Activated CD8-positive, alpha-beta T cell treated with anti-CD3 and anti-CD28 coated beads, Interleukin-2, amount 10 ng/mL, durations not matched to agents 7 days and 5 days (primary cell): ENCODE data around the gene FCHSD2. TPM values are rescaled to one million over a fixed set of nuclear protein-coding genes. Genes with fewer than 3 reads are reported as not detected.
"Not testable (repeated sequence)": the region's sequence is repeated elsewhere in the genome, so short reads cannot be mapped to it uniquely, and the experiment has no call there.

ENCODE experiments used
- ATAC-seq: fragments of 150-1000 bp; cut with Tn5 transposase; one replicate; pipeline ENCODE4 v1.10.0; 2021; ENCODE audit warnings: moderate library complexity
- CTCF ChIA-PET: fragments of 350-600 bp; sonication (Branson Sonifier 250); formaldehyde crosslinking; loops from one replicate; lab custom pipeline; 2021; ENCODE audit warnings: antibody characterized with exemption; lab: Charles Lee
- POLR2A ChIA-PET: fragments of 350-600 bp; sonication (Branson Sonifier 250); formaldehyde crosslinking; loops from one replicate; lab custom pipeline; 2021; ENCODE audit warnings: antibody characterized with exemption; lab: Charles Lee
- DNase-seq: peaks from one replicate; pipeline ENCODE4 v3.0.0-alpha.2; 2020
- H3K27ac Mint-ChIP-seq: one replicate; pipeline ENCODE4 v1.8.0; 2021; ENCODE audit warnings: mild to moderate bottlenecking, mixed read lengths
- H3K27me3 Mint-ChIP-seq: one replicate; pipeline ENCODE4 v1.8.0; 2021; ENCODE audit warnings: low read depth, mixed read lengths
- H3K36me3 Mint-ChIP-seq: one replicate; pipeline ENCODE4 v1.8.0; 2021; ENCODE audit warnings: low read depth, mixed read lengths
- H3K4me1 Mint-ChIP-seq: one replicate; pipeline ENCODE4 v1.8.0; 2021; ENCODE audit warnings: low read depth, mixed read lengths
- H3K4me3 Mint-ChIP-seq: one replicate; pipeline ENCODE4 v1.8.0; 2021; ENCODE audit warnings: mild to moderate bottlenecking, mixed read lengths
- H3K9me3 Mint-ChIP-seq: one replicate; pipeline ENCODE4 v1.8.0; 2022; ENCODE audit warnings: mixed read lengths; ENCODE audit not compliant: insufficient read depth
- total RNA-seq, 2 experiments: library from RNA; stranded (reverse); gene quantifications; one replicate each; pipeline ENCODE4 v1.2.3, GENCODE V29; 2021

FCHSD2 gene
- total RNA-seq, 2 experiments from 2014 or later: 49.6 to 51.8 TPM

DNA sequence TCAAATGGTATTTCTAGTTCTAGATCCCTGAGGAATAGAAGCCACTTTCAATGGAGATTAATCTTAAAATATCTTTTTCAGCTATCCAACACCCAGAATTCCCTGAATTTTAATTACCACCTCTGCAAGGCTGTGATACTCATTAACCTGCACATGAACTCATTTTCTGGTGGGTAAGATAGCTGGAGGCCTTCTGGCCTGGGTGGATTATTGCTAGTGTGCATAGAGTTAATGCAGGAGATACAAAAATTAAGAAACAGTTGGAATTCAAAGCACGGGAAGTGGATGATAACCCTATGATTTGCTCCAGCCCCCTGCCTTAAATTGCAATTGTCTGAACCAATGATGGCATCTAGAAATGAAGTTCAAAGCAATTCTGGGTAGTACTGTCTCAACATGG lies 212.9 kb downstream of the FCHSD2 start:
- Mint-ChIP-seq H3K36me3 (no peaks in the 10 kb centered on the region), H3K27me3 (no peaks in the 10 kb centered on the region), H3K4me1 (peaks cover 4% of the 10 kb centered on the region), H3K9me3 (no peaks in the 10 kb centered on the region), H3K27ac (no peak overlapping the region), H3K4me3 (no peak overlapping the region)
- ChIA-PET POLR2A (no interaction called here), CTCF (interaction anchor here (0.8 to 8.9 kb wide), 2 partner anchors 11 to 250 kb away, joined by 3 to 91 read pairs; no protein-coding TSS in a partner anchor)
- no peak for ATAC-seq
- DNase-seq: no peak

DNA sequence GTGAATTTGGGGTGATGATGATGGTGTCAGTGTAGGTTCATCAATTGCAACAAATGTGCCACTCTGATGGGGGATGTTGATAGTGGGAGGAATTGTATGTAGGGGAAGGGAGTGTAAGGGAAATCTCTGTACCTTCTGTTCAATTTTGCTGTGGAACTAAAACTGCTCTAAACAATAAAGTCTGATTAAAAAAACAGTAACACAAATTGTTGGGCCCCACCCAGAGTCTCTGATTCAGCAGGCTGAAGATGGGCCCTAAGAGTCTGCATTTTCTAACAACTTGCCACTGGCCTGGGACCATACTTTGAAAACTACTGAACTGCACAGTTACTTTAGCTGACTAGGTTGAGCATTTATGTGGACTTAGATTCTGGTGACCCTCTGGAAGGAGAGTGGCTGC lies 214.7 kb downstream of the FCHSD2 start:
- Mint-ChIP-seq H3K27ac (no peak overlapping the region), H3K9me3 (no peaks in the 10 kb centered on the region), H3K4me3 (no peak overlapping the region), H3K27me3 (no peaks in the 10 kb centered on the region), H3K4me1 (peaks cover 4% of the 10 kb centered on the region), H3K36me3 (no peaks in the 10 kb centered on the region)
- ATAC-seq (no peak), DNase-seq (no peak)
- POLR2A ChIA-PET: no interaction called here
- CTCF ChIA-PET: interaction anchor here (1.0 to 8.9 kb wide), 5 partner anchors 53 to 368 kb away, joined by 3 to 91 read pairs (median 3); no protein-coding TSS in a partner anchor

DNA sequence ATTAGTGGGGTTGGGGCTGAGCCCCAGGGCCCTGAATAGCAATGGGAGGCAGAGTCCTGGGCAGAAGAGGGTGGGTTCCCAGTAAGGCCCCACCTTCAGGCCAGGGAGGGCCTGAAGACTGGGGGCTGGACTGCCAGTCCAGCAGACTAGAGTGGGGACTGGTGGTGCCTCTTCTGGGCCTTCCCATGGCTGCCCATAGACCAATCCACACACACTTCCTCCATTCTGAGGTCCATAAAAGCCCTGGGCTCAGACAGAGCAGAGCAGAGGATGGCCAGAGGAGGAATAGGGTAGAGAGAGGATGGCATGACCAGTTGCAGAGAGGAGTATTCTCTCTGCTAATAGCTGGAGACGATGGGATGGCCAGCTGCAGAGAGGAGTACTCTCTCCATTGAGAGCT lies 216.0 kb downstream of the FCHSD2 start:
- no peaks in the 10 kb centered on the region for H3K36me3 Mint-ChIP-seq
- CTCF ChIA-PET: interaction anchor here (0.8 to 8.9 kb wide), 5 partner anchors 12 to 369 kb away, joined by 3 to 91 read pairs (median 4); partner anchors contain the start of gene FCHSD2

DNA sequence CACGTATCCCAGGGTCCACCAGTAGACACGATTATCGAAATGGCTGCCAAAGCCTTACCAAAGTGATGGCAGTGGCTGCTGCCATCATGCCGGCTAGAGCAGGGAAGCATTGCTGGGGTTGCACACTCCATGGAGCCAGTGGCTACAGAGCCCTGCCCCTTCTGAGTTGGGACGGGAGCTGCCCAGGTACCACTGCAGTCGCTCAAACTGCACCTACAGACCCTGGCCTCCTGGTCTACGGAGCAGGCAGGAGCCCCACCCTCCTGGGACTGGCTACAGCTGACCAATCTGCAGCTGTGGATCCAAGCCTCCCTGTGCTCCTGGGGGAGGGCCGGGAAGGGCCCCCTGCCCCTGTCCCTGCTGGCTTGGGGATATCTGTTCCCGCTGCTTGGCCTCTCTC lies 216.5 kb downstream of the FCHSD2 start:
- ChIA-PET CTCF (interaction anchor here (0.8 to 8.9 kb wide), 5 partner anchors 13 to 253 kb away, joined by 3 to 91 read pairs (median 4); partner anchors contain the start of gene FCHSD2), POLR2A (no interaction called here)
- Mint-ChIP-seq H3K27me3 (no peaks in the 10 kb centered on the region), H3K27ac (no peak overlapping the region), H3K36me3 (no peaks in the 10 kb centered on the region), H3K9me3 (no peaks in the 10 kb centered on the region), H3K4me3 (no peak overlapping the region), H3K4me1 (peaks cover 4% of the 10 kb centered on the region)
- DNase-seq (no peak), ATAC-seq (no peak)

More for the DNA sequence above, 216.0 kb downstream of the FCHSD2 start:
- DNase-seq (no peak), ATAC-seq (no peak)
- H3K9me3 Mint-ChIP-seq: no peaks in the 10 kb centered on the region
- peaks cover 4% of the 10 kb centered on the region for H3K4me1 Mint-ChIP-seq
- POLR2A ChIA-PET: no interaction called here
- no peak overlapping the region for H3K27ac Mint-ChIP-seq
- H3K27me3 Mint-ChIP-seq: no peaks in the 10 kb centered on the region
- no peak overlapping the region for H3K4me3 Mint-ChIP-seq

DNA sequence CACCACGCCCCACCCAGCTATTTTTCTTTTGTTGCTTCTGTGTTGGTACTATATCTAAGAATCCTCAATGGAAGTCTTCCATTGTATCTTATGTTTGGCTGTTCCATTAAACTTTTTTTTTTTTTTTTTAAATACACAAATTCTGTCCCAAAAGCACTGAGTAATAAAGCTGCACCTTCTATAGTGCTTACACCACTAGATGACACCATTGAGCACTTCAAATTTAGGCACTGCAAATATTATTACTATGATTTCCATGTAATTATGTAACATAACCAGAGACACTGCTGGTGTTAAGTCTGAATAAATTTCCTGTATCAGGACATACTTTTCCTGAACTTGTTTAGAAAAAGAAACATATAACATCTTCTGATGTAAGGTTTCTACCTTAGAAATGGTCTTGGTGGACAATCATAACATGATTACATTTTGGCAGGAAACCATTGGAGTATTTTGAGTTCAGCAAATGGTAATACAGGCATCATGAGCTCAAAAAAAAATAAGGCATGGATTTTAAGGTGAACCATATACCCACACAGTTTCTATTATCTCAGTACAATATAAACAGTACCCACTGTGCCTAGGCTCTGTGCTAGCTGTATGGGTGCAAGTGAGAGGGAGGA lies 217.4 kb downstream of the FCHSD2 start:
- POLR2A ChIA-PET: no interaction called here
- H3K27me3 Mint-ChIP-seq: no peaks in the 10 kb centered on the region
- H3K4me1 Mint-ChIP-seq: peaks cover 4% of the 10 kb centered on the region
- H3K9me3 Mint-ChIP-seq: no peaks in the 10 kb centered on the region
- DNase-seq (no peak), ATAC-seq (no peak)
- H3K4me3 Mint-ChIP-seq: no peak overlapping the region
- no peak overlapping the region for H3K27ac Mint-ChIP-seq
- CTCF ChIA-PET: interaction anchor here (0.7 to 8.9 kb wide), 10 partner anchors 22 to 312 kb away, joined by 3 to 91 read pairs (median 4); partner anchors contain the start of gene FCHSD2
- no peaks in the 10 kb centered on the region for H3K36me3 Mint-ChIP-seq

DNA sequence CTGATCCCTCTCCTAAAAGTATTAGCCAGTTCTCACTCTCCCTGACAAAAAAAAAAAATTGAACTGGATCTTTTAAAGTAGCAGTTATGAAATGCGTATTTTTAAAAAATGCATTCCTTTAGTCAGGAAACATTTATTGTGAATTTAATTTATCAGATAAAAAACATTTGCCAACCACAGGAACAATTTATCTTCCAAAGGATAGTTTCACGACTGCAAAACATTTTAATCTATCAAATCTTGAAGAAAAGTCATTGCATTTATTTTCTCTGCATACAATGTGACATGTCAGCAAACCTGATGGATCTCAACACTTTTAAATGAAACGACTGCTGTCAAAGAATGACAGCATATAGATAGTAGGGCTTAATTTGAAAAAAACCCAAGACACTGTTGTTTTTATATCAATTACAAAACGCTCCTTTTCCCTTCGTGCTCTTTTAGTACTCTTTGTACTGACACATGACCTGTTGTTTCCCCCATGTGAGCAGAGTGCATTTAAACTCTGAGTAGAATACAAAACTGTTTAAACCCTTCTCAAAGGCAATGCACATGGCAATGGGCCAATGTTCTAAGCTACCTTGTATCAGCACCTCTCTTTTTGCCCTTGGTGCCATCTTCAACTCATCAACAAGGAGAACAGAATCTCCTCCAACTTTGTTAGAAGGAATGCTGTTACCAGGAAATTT lies 220.9 kb downstream of the FCHSD2 start:
- no peak for ATAC-seq
- no peak for DNase-seq
- peaks cover 4% of the 10 kb centered on the region for H3K4me1 Mint-ChIP-seq
- peaks cover 7% of the 10 kb centered on the region for H3K36me3 Mint-ChIP-seq
- no peaks in the 10 kb centered on the region for H3K9me3 Mint-ChIP-seq
- H3K4me3 Mint-ChIP-seq: no peak overlapping the region
- CTCF ChIA-PET: interaction anchor here (8.9 kb wide), 1 partner anchor 258 kb away, joined by 91 read pairs; no protein-coding TSS in a partner anchor
- no peak overlapping the region for H3K27ac Mint-ChIP-seq
- POLR2A ChIA-PET: no interaction called here
- H3K27me3 Mint-ChIP-seq: no peaks in the 10 kb centered on the region

DNA sequence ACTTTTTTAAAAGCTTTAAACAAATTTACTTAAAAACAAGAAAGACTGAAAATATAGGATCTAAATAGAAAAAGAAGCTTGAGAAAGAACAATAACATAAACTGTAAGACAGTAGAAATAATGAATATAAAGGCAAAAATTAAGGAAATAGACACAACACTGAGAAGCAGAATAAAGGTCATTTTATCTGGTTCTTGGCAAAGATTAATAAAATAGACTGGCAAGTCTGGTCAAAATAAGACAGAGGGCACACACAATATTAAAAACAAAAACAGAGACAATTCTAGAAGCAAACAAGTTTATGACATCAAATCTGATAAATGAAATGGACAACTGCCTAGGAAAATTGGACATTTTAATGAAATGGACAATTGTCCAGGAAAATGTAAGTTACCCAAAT lies 222.1 kb downstream of the FCHSD2 start:
- Mint-ChIP-seq H3K27me3 (no peaks in the 10 kb centered on the region), H3K4me1 (peaks cover 4% of the 10 kb centered on the region), H3K9me3 (no peaks in the 10 kb centered on the region), H3K27ac (no peak overlapping the region), H3K4me3 (no peak overlapping the region), H3K36me3 (peaks cover 15% of the 10 kb centered on the region)
- ATAC-seq: no peak
- ChIA-PET CTCF (interaction anchor here (1.7 kb wide), 1 partner anchor 258 kb away, joined by 11 read pairs; no protein-coding TSS in a partner anchor), POLR2A (no interaction called here)
- DNase-seq: no peak

DNA sequence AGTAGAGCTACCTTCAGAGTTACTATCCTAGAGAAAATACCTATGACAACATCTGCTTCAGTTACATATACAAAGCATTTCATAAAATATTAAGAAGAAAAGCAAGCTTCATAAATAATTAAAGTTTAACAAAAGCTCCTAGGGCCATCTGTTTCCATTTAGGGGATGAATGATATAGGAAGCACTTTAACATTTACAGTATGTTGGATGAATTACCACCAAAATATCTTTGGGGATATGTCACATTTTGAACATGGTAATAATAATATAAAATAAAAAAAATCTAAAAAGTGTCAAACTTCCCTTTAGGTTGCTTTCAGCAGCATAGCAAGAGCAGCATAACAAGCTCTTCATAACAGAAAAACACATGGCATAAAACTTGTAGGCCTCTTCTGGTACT lies 223.3 kb downstream of the FCHSD2 start:
- H3K27ac Mint-ChIP-seq: no peak overlapping the region
- ChIA-PET POLR2A (no interaction called here), CTCF (interaction anchor here (1.0 to 1.7 kb wide), 3 partner anchors 224 to 318 kb away, joined by 3 to 11 read pairs (median 3); partner anchors contain the start of gene FCHSD2)
- no peaks in the 10 kb centered on the region for H3K4me1 Mint-ChIP-seq
- H3K27me3 Mint-ChIP-seq: no peaks in the 10 kb centered on the region
- ATAC-seq (no peak), DNase-seq (no peak)
- H3K36me3 Mint-ChIP-seq: peaks cover 25% of the 10 kb centered on the region
- no peaks in the 10 kb centered on the region for H3K9me3 Mint-ChIP-seq
- H3K4me3 Mint-ChIP-seq: no peak overlapping the region

DNA sequence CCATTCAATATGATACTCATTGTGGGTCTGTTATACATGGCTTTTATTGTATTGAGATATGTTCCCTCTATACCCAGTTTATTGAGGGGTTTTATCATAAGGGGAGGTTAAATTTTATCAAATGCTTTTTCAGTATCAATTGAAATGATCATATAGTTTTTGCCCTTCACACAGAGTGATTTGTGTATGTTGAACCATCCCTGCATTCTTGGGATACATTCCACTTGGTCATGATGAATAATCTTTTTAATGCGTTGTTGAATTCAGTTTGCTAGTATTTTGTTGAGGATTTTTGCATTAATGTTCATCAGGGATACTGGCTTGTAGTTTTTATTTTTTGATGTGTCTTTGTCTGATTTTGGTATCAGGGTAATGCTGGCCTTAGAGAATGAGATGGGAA lies 229.9 kb downstream of the FCHSD2 start:
- POLR2A ChIA-PET: interaction anchor here (0.7 kb wide), 1 partner anchor 272 kb away, joined by 3 read pairs; no protein-coding TSS in a partner anchor
- H3K4me3 Mint-ChIP-seq: no peak overlapping the region
- no peaks in the 10 kb centered on the region for H3K27me3 Mint-ChIP-seq

DNA sequence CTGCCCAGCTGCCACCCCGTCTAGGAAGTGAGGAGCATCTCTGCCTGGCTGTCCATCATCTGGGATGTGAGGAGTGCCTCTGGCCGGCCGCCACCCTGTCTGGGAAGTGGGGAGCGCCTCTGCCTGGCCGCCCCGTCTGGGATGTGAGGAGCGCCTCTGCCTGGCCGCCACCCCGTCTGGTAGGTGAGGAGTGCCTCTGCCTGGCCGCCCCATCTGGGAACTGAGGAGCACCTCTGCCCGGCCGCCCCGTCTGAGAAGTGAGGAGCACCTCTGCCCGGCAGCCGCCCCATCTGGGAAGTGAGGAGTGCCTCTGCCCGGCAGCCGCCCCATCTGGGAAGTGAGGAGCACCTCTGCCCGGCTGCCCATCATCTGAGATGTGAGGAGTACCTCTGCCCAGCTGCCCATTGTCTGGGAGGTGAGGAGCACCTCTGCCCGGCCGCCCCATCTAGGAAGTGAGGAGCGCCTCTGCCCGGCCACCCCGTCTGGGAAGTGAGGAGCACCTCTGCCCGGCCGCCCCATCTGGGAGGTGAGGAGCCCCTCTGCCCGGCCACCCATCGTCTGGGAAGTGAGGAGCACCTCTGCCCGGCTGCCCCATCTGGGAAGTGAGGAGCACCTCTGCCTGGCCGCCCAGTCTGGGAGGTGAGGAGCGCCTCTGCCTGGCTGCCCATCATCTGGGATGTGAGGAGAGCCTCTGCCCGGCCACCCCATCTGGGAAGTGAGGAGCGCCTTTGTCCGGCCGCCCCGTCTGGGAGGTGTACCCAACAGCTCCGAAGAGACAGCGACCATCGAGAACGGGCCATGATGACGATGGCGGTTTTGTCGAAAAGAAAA lies 232.3 kb downstream of the FCHSD2 start:
- H3K27ac Mint-ChIP-seq, ATAC-seq, POLR2A ChIA-PET, CTCF ChIA-PET, H3K4me3 Mint-ChIP-seq, H3K4me1 Mint-ChIP-seq, H3K27me3 Mint-ChIP-seq, DNase-seq: not testable (repeated sequence)
- Mint-ChIP-seq H3K9me3 (peaks cover 30% of the 10 kb centered on the region), H3K36me3 (peaks cover 58% of the 10 kb centered on the region)

More for the DNA sequence above, 229.9 kb downstream of the FCHSD2 start:
- Mint-ChIP-seq H3K27ac (no peak overlapping the region), H3K36me3 (peaks cover 62% of the 10 kb centered on the region), H3K4me1 (no peaks in the 10 kb centered on the region), H3K9me3 (peaks cover 30% of the 10 kb centered on the region)
- ATAC-seq (no peak), DNase-seq (no peak)
- CTCF ChIA-PET: no interaction called here

DNA sequence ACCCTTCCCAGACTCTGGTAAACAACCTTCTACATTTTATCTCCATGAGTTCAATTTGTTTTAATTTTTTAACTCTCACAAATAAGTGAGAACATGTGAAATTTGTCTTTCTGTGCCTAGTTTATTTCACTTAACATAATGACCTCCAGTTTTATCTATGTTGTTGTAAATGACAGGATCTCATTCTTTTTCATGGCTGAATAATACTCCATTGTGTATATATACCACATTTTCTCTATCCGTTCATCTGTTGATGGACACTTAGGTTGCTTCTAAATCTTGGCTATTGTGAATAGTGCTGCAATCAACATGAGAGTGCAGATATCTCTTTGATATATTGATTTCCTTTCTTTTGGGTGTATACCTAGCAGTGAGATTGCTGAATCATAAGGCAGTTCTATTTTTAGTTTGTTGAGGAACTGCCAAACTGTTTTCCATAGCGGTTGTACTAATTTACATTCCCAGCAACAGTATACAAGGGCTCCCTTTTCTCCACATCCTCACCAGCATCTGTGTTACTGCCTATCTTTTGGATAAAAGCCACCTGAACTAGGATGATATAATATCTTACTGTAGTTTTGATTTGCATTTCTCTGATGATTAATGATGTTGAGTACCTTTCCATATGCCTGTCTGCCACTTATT lies 234.0 kb downstream of the FCHSD2 start:
- Mint-ChIP-seq H3K27me3 (no peaks in the 10 kb centered on the region), H3K27ac (no peak overlapping the region), H3K9me3 (peaks cover 30% of the 10 kb centered on the region), H3K4me3 (no peak overlapping the region), H3K36me3 (peaks cover 46% of the 10 kb centered on the region), H3K4me1 (no peaks in the 10 kb centered on the region)
- ChIA-PET CTCF (interaction anchor here (1.7 kb wide), 1 partner anchor 183 kb away, joined by 4 read pairs; no protein-coding TSS in a partner anchor), POLR2A (no interaction called here)
- DNase-seq: no peak
- no peak for ATAC-seq
